LNCaP clone FGC (cell line): ENCODE data around the gene AHNAK2.
A peak's percentile ranks its signal among the peaks of the same experiment; 100 is the strongest.
"Not testable (repeated sequence)": the region's sequence is repeated elsewhere in the genome, so short reads cannot be mapped to it uniquely, and the experiment has no call there.

Experiments used
- DNase-seq: peaks from one replicate; pipeline ENCODE4 v3.0.0-alpha.2; 2011; ENCODE audit warnings: low read depth
- H3K4me3 ChIP-seq: 2 replicates; pipeline ENCODE4 v1.5.1; 2011; ENCODE audit warnings: mild to moderate bottlenecking, low read depth, low read length, control low read depth
- CTCF ChIP-seq: IDR thresholded peaks from 2 replicates; pipeline ENCODE4 v1.5.1; 2012; ENCODE audit warnings: mild to moderate bottlenecking; ENCODE audit not compliant: control insufficient read depth, insufficient read depth; ENCODE audit errors: extremely low read depth

Gene AHNAK2

GRCh38 chr14:104977681-104978653 is at the start of gene AHNAK2:
Gene AHNAK2 (minus strand): TSS chr14:104978374. CDS start chr14:104978237, 137 bp downstream.
- no peak for TF ChIP-seq CTCF
- peak; percentile 36 for DNase-seq
- peak within 1 kb of the TSS; percentile 51 for H3K4me3 ChIP-seq

GRCh38 chr14:105027718-105028117 is 49.5 kb upstream of the AHNAK2 start:
- not testable (repeated sequence) for H3K4me3 ChIP-seq, DNase-seq

DNA sequence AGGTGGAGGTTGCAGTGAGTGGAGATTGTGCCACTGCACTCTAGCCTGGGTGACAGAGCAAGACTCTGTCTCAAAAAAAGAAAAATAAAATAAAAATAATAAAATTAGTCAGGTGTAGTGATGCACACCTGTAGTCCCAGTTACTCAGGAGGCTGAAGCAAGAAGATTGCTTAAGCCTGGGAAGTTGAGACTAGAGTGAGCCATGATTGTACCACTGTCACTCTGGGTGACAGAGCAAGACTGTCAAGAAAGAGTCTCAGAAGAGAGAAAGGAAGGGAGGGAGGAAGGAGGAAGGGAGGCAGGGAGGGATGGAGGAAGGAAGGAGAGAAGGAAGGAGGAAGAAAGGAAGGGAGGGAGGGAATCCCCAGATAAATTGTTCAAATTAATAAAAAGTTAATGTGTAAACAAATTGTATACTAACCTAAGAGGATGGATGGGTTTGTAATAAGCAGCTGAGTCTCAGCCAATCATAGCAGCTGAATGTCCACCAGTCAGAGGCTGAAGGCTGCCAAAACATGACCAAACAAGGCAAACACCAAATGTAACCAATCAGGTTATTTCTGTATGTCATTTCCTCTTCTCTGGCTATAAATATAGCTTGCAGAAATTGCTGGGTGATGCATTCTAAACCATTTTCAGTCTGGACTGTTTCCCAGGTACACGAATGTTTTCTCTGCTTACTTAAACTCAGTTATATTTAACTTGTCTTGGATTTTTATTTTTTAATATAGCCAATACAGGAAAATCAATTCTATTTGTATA is 48.8 kb upstream of the AHNAK2 start:
- TF ChIP-seq CTCF = no peak
- peak; percentile 89 for DNase-seq

DNA sequence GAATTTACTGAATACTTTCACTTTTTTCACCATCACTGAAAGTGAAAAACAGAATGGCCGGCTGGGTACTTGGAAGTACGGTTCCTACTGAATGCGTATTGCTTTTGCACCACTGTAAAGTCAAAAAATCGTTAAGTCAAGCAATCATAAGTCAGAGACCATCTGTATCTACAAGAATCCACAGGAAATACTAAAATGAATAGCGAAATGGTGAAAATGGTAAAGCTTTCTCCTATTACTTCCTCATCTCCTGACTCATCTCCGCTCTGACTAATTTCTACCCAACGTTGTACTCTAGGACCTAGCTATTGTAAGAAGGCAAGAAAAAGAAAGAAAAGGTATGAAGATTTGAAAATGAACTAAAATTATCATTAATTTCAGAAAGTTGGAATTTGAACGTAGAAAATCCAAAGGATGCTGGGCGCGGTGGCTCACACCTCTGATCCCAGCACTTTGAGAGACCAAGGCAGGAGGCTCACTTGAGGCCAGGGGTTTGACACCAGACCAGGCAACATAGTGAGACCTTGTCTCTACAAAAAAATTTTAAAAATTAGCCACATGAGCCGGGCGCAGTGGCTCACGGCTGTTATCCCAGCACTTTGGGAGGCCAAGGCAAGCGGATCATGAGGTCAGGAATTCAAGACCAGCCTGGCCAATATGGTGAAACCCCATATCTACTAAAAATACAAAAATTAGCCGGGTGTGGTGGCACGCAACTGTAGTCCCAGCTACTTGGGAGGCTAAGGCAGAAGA is 48.0 kb upstream of the AHNAK2 start:
- no peak overlapping the region for H3K4me3 ChIP-seq
- no peak for TF ChIP-seq CTCF
- no peak for DNase-seq

More for the DNA sequence above, 48.8 kb upstream of the AHNAK2 start:
- no peak overlapping the region for H3K4me3 ChIP-seq

- no peak overlapping the region for H3K4me3 ChIP-seq
- DNase-seq = no peak
- TF ChIP-seq CTCF = no peak
These were observed 47.3 kb upstream of the AHNAK2 start for GRCh38 chr14:105025429-105025828.

- no peak for DNase-seq
- TF ChIP-seq CTCF = no peak
- H3K4me3 ChIP-seq = no peak overlapping the region
These were observed 45.8 kb upstream of the AHNAK2 start for GRCh38 chr14:105023791-105024480.
